GM18508 (cell line): ENCODE results near the gene CHSY1.
A peak's percentile ranks its signal among the peaks of the same experiment; 100 is the strongest.
"Not testable (repeated sequence)": the region's sequence is repeated elsewhere in the genome, so short reads cannot be mapped to it uniquely, and the experiment has no call there.

Experiments used
- ATAC-seq: cut with Tn5 transposase; IDR thresholded peaks from one replicate; pipeline ENCODE4 v1.9.1; 2021; ENCODE audit warnings: moderate number of reproducible peaks; ENCODE audit not compliant: insufficient read depth, unreplicated experiment

CHSY1 gene

GRCh38 chr15:101126618-101127505, 125.0 kb downstream of the CHSY1 start:
- ATAC-seq = peak; percentile 34

- not testable (repeated sequence) for ATAC-seq
These were observed 125.9 kb downstream of the CHSY1 start for GRCh38 chr15:101125881-101126428.
